Neural cell (in vitro differentiated cells): ENCODE results near the gene ASB6.

Experiments used
- CTCF ChIP-seq: fragments of 450-650 bp; IDR thresholded peaks from 2 replicates; pipeline ENCODE4 v1.5.1; 2014; ENCODE audit warnings: antibody characterized with exemption, mild to moderate bottlenecking, moderate library complexity; ENCODE audit not compliant: poor library complexity, severe bottlenecking
- EP300 ChIP-seq: fragments of 450-650 bp; conservative IDR thresholded peaks from 2 replicates; pipeline ENCODE4 v1.6.1; 2014; ENCODE audit warnings: antibody characterized with exemption, mild to moderate bottlenecking, moderate library complexity; ENCODE audit not compliant: poor library complexity, severe bottlenecking
- POLR2AphosphoS5 ChIP-seq: IDR thresholded peaks from 2 replicates; pipeline ENCODE4 v1.6.1; 2012
- TAF1 ChIP-seq: IDR thresholded peaks from 2 replicates; pipeline ENCODE4 v1.6.1; 2012; ENCODE audit warnings: low read depth

GRCh38 chr9:129639034-129639630, 2.8 kb downstream of the ASB6 start:
- TF ChIP-seq CTCF (no peak), POLR2AphosphoS5 (no peak), TAF1 (no peak), EP300 (no peak)
